Left lung (tissue), 10 donors: Measurements from ENCODE around the gene DLG2. TPM values are rescaled to one million over a fixed set of nuclear protein-coding genes. Genes with fewer than 3 reads are reported as not detected.

Experiments used
- ATAC-seq: fragments of 200-7000 bp; cut with Tn5 transposase; one replicate; pipeline ENCODE4 v1.9.1; 2020; ENCODE audit warnings: moderate library complexity
- DNase-seq, 4 donors: peaks; one replicate each; pipeline ENCODE4 v3.0.0-alpha.2; 2013 to 2020
- H3K27ac ChIP-seq, 2 donors: fragments of 200-600 bp; sonication (generic) in 1 of 2; one replicate each; pipeline versions ENCODE4 v1.5.0 to v1.8.0; 2020 to 2021
- H3K27me3 ChIP-seq, 2 donors: fragments of 200-600 bp; sonication (generic) in 1 of 2; one replicate each; pipeline versions ENCODE4 v1.5.0 to v1.8.0; 2020 to 2021
- H3K36me3 ChIP-seq, 2 donors: fragments of 200-600 bp; sonication (generic) in 1 of 2; one replicate each; pipeline versions ENCODE4 v1.5.0 to v1.8.0; 2020 to 2021
- H3K4me1 ChIP-seq, 2 donors: fragments of 200-600 bp; one replicate each; pipeline ENCODE4 v1.8.0; 2021
- H3K4me3 ChIP-seq, 2 donors: fragments of 200-600 bp; sonication (generic) in 1 of 2; one replicate each; pipeline versions ENCODE4 v1.5.0 to v1.8.0; 2020 to 2021; ENCODE audit warnings: mild to moderate bottlenecking in 1 of 2
- H3K9me3 ChIP-seq, 2 donors: fragments of 200-600 bp; sonication (generic) in 1 of 2; one replicate each; pipeline versions ENCODE4 v1.5.0 to v1.8.0; 2020 to 2021
- CTCF ChIP-seq, 2 donors: fragments of 200-600 bp; sonication (generic) in 1 of 2; IDR thresholded peaks; one replicate each; pipeline versions ENCODE4 v1.5.0 to v1.8.0; 2021; ENCODE audit warnings: antibody characterized with exemption in 2 of 2
- intact Hi-C, 2 donors: fragments of 100-400 bp; cut with DNase I; formaldehyde crosslinking; loops; one replicate each; pipeline versions ENCODE4 v1.11.2 to v1.14.2; 2022
- polyA plus RNA-seq, 6 donors: library from polyadenylated mRNA; unstranded; fragments of 120-200 nt; gene quantifications; one replicate each; pipeline ENCODE4 v1.2.1, GENCODE V29; 2013; ENCODE audit not compliant: insufficient read length in 6 of 6
- total RNA-seq, 2 donors: library from RNA; stranded (reverse); fragmentation: NEBNext Ultra II Directional; extraction: Animal tissue kit (Norgen Biotek cat#: 25700); gene quantifications; one replicate each; pipeline ENCODE4 v1.2.1, GENCODE V29; 2021
- donor health status: DM: no; HTN: yes; CAD: no.
- donor health status: DM: no; HTN: no; CAD: no.

The DLG2 gene
- total and polyA plus RNA-seq, 8 donors = 4.5 to 15.0 (median 8.6) TPM

GRCh38 chr11:85589373-85589772 is 37.8 kb downstream of the DLG2 start:
- no peak for ATAC-seq
- Histone ChIP-seq H3K4me3 (no peak overlapping the region), H3K27ac (no peak overlapping the region), H3K9me3 (no peaks in the 10 kb centered on the region), H3K36me3 (no peaks in the 10 kb centered on the region), H3K27me3 (no peaks in the 10 kb centered on the region), H3K4me1 (no peaks in the 10 kb centered on the region)
- intact Hi-C loops = no loop called here
- no peak for DNase-seq
- TF ChIP-seq CTCF (IDR thresholded peaks at IDR 0.05) = no peak

GRCh38 chr11:85582111-85582510 is 45.0 kb downstream of the DLG2 start:
- Histone ChIP-seq H3K4me1 (no peaks in the 10 kb centered on the region), H3K4me3 (no peak overlapping the region), H3K9me3 (peaks cover 0 to 11% of the 10 kb centered on the region in 2 donors), H3K27me3 (no peaks in the 10 kb centered on the region), H3K27ac (no peak overlapping the region), H3K36me3 (no peaks in the 10 kb centered on the region)
- no peak for ATAC-seq
- TF ChIP-seq CTCF (IDR thresholded peaks at IDR 0.05) = no peak
- DNase-seq = no peak
- intact Hi-C loops = no loop called here

- Histone ChIP-seq H3K27ac (no peak overlapping the region), H3K4me3 (no peak overlapping the region), H3K36me3 (no peaks in the 10 kb centered on the region), H3K4me1 (no peaks in the 10 kb centered on the region), H3K9me3 (peaks cover 0 to 11% of the 10 kb centered on the region in 2 donors), H3K27me3 (no peaks in the 10 kb centered on the region)
- ATAC-seq = no peak
- no peak for DNase-seq
- TF ChIP-seq CTCF (IDR thresholded peaks at IDR 0.05) = no peak
- intact Hi-C loops = no loop called here
These were observed 51.8 kb downstream of the DLG2 start for GRCh38 chr11:85575388-85575787.

- Histone ChIP-seq H3K9me3 (no peaks in the 10 kb centered on the region), H3K27me3 (no peaks in the 10 kb centered on the region), H3K4me1 (no peaks in the 10 kb centered on the region), H3K36me3 (no peaks in the 10 kb centered on the region), H3K4me3 (no peak overlapping the region), H3K27ac (no peak overlapping the region)
- TF ChIP-seq CTCF (IDR thresholded peaks at IDR 0.05) = no peak
- DNase-seq (peak in 2 of 4 donors; percentile 22 to 31), ATAC-seq (no peak)
- intact Hi-C loops = no loop called here
These were observed 55.1 kb downstream of the DLG2 start for GRCh38 chr11:85572056-85572455.

GRCh38 chr11:85569525-85569924 is 57.6 kb downstream of the DLG2 start:
- no peak for DNase-seq
- Histone ChIP-seq H3K27me3 (no peaks in the 10 kb centered on the region), H3K4me1 (no peaks in the 10 kb centered on the region), H3K9me3 (no peaks in the 10 kb centered on the region), H3K27ac (no peak overlapping the region), H3K36me3 (no peaks in the 10 kb centered on the region), H3K4me3 (no peak overlapping the region)
- no peak for ATAC-seq
- no peak for TF ChIP-seq CTCF (IDR thresholded peaks at IDR 0.05)
- intact Hi-C loops = no loop called here
